Chondrocyte (in vitro differentiated cells): ENCODE data around the gene SPIB. TPM values are rescaled to one million over a fixed set of nuclear protein-coding genes. Genes with fewer than 3 reads are reported as not detected.

Source experiments
- DNase-seq: peaks from one replicate; pipeline ENCODE4 v3.0.0; 2021; ENCODE audit warnings: mixed read lengths, low spot score
- H3K27ac Mint-ChIP-seq: one replicate; pipeline ENCODE4 v1.8.0; 2021; ENCODE audit warnings: mild to moderate bottlenecking, moderate library complexity, mixed read lengths; ENCODE audit not compliant: unreplicated experiment
- H3K27me3 Mint-ChIP-seq: 2 replicates; pipeline ENCODE4 v1.8.0; 2021; ENCODE audit warnings: low read depth, mixed read lengths
- H3K36me3 Mint-ChIP-seq: 2 replicates; pipeline ENCODE4 v1.8.0; 2021; ENCODE audit warnings: low read depth, mixed read lengths
- H3K4me1 Mint-ChIP-seq: 2 replicates; pipeline ENCODE4 v1.8.0; 2021; ENCODE audit warnings: low read depth, mild to moderate bottlenecking, mixed read lengths
- H3K4me3 Mint-ChIP-seq: one replicate; pipeline ENCODE4 v1.8.0; 2021; ENCODE audit warnings: mild to moderate bottlenecking, moderate library complexity, mixed read lengths; ENCODE audit not compliant: unreplicated experiment
- H3K9me3 Mint-ChIP-seq: 2 replicates; pipeline ENCODE4 v1.8.0; 2021; ENCODE audit warnings: low read depth, mixed read lengths
- CTCF ChIP-seq: fragments of 200-600 bp; sonication (generic); IDR thresholded peaks from 2 replicates; pipeline ENCODE4 v1.5.0; 2021; ENCODE audit warnings: antibody characterized with exemption, mild to moderate bottlenecking, moderate library complexity
- total RNA-seq: library from RNA; stranded (reverse); gene quantifications from 3 replicates; pipeline ENCODE4 v1.2.1, GENCODE V29; 2021

Gene SPIB
- total RNA-seq, 1 donor from 2014 or later, result not detected

- no peak overlapping the region for H3K27ac Mint-ChIP-seq
- DNase-seq, result no peak
- TF ChIP-seq CTCF, result no peak
- no peaks in the 10 kb centered on the region for H3K36me3 Mint-ChIP-seq
- no peak overlapping the region for H3K4me3 Mint-ChIP-seq
- H3K4me1 Mint-ChIP-seq, result no peaks in the 10 kb centered on the region
- peaks cover 18% of the 10 kb centered on the region for H3K27me3 Mint-ChIP-seq
- peaks cover 9% of the 10 kb centered on the region for H3K9me3 Mint-ChIP-seq
These were observed 25.3 kb downstream of the SPIB start for GRCh38 chr19:50444059-50444458.

- TF ChIP-seq CTCF, result no peak
- H3K27me3 Mint-ChIP-seq, result peaks cover 8% of the 10 kb centered on the region
- no peak for DNase-seq
- H3K36me3 Mint-ChIP-seq, result no peaks in the 10 kb centered on the region
- H3K4me1 Mint-ChIP-seq, result no peaks in the 10 kb centered on the region
- no peak overlapping the region for H3K27ac Mint-ChIP-seq
- peaks cover 9% of the 10 kb centered on the region for H3K9me3 Mint-ChIP-seq
- H3K4me3 Mint-ChIP-seq, result no peak overlapping the region
These were observed 28.3 kb downstream of the SPIB start for GRCh38 chr19:50447053-50447452.

GRCh38 chr19:50447750-50448149 lies 29.0 kb downstream of the SPIB start:
- no peaks in the 10 kb centered on the region for H3K36me3 Mint-ChIP-seq

GRCh38 chr19:50449236-50449899 lies 30.6 kb downstream of the SPIB start:
- Mint-ChIP-seq H3K4me1 (no peaks in the 10 kb centered on the region), H3K4me3 (no peak overlapping the region), H3K27me3 (no peaks in the 10 kb centered on the region), H3K27ac (no peak overlapping the region), H3K9me3 (peaks cover 5% of the 10 kb centered on the region), H3K36me3 (no peaks in the 10 kb centered on the region)
- DNase-seq, result no peak
- TF ChIP-seq CTCF, result no peak

More at GRCh38 chr19:50447750-50448149, 29.0 kb downstream of the SPIB start:
- Mint-ChIP-seq H3K4me1 (no peaks in the 10 kb centered on the region), H3K9me3 (peaks cover 9% of the 10 kb centered on the region), H3K27me3 (peaks cover 7% of the 10 kb centered on the region), H3K27ac (no peak overlapping the region), H3K4me3 (no peak overlapping the region)
- DNase-seq, result no peak
- no peak for TF ChIP-seq CTCF

GRCh38 chr19:50450369-50451222 lies 31.9 kb downstream of the SPIB start:
- TF ChIP-seq CTCF, result no peak
- no peak overlapping the region for H3K27ac Mint-ChIP-seq

More at GRCh38 chr19:50450369-50451222, 31.9 kb downstream of the SPIB start:
- no peak for DNase-seq
- Mint-ChIP-seq H3K9me3 (peaks cover 3% of the 10 kb centered on the region), H3K36me3 (peaks cover 2% of the 10 kb centered on the region), H3K27me3 (peaks cover 2% of the 10 kb centered on the region), H3K4me3 (no peak overlapping the region), H3K4me1 (no peaks in the 10 kb centered on the region)
